Right lobe of liver (tissue), 4 donors: Measurements from ENCODE around the gene SAFB2.

ENCODE experiments used
- CTCF ChIP-seq, 4 donors: fragments of 200-600 bp in 3 of 4; fragments of 450-650 bp in 1 of 4; IDR thresholded peaks; one replicate each; pipeline versions ENCODE4 v1.5.1 to v1.8.0; 2016 to 2022; ENCODE audit warnings: antibody characterized with exemption in 4 of 4, mild to moderate bottlenecking in 2 of 4
- POLR2A ChIP-seq: fragments of 450-650 bp; IDR thresholded peaks from one replicate; pipeline ENCODE4 v1.6.1; 2017; ENCODE audit warnings: antibody characterized with exemption, mild to moderate bottlenecking
- donor health status: DM: no; HTN: no; CAD: no.
- donor health status: DM: no; HTN: no; CAD: no.
- donor health status: DM: no; HTN: yes; CAD: no.

GRCh38 chr19:5607318-5608275, 15.0 kb downstream of the SAFB2 start:
- TF ChIP-seq CTCF (IDR thresholded peaks at IDR 0.05) (no peak), POLR2A (no peak)
